ENCODE measurements around the gene MACROD2.

- no peak for TF ChIP-seq POLR2A (IDR thresholded peaks at IDR 0.05)
- TF ChIP-seq CTCF (IDR thresholded peaks at IDR 0.05): no peak
Observed at GRCh38 chr20:14507711-14508110, 512.4 kb downstream of the MACROD2 start.

Data from ovary (tissue), 3 donors.